Esophagus squamous epithelium (tissue), 4 donors: ENCODE data around the gene CNOT9.

ENCODE experiments used
- POLR2A ChIP-seq, 4 donors: fragments of 450-650 bp; IDR thresholded peaks; one replicate each; pipeline ENCODE4 v1.6.1; 2017; ENCODE audit warnings: antibody characterized with exemption in 4 of 4, mild to moderate bottlenecking in 4 of 4, moderate library complexity in 3 of 4
- TF ChIP-seq, protein P1 (sequence below), 6 experiments: fragments of 450-650 bp in 4 of 6; fragments of 200-600 bp in 2 of 6; sonication (generic) in 2 of 6; IDR thresholded peaks; one replicate each; pipeline ENCODE4 v1.5.1; 2016 to 2019; ENCODE audit warnings: antibody characterized with exemption in 6 of 6, mild to moderate bottlenecking in 4 of 6, moderate library complexity in 4 of 6

DNA sequence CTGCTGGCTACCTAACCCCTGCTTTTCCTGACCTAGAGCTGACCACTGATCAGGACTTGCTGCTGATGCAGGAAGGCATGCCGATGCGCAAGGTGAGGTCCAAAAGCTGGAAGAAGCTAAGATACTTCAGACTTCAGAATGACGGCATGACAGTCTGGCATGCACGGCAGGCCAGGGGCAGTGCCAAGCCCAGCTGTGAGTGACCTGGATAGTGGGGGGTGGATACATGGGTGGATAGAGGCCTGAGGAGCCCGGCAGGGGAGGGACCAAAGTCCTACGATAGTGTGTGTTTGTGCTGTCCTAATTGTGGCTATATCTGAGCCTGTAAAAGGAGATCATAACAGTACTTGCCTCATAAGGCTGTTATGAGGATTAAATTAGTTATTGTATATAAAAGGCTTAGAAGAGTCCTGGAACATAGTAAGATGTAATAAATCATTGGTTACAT is 47.3 kb downstream of the CNOT9 start:
- TF ChIP-seq, protein P1, sequence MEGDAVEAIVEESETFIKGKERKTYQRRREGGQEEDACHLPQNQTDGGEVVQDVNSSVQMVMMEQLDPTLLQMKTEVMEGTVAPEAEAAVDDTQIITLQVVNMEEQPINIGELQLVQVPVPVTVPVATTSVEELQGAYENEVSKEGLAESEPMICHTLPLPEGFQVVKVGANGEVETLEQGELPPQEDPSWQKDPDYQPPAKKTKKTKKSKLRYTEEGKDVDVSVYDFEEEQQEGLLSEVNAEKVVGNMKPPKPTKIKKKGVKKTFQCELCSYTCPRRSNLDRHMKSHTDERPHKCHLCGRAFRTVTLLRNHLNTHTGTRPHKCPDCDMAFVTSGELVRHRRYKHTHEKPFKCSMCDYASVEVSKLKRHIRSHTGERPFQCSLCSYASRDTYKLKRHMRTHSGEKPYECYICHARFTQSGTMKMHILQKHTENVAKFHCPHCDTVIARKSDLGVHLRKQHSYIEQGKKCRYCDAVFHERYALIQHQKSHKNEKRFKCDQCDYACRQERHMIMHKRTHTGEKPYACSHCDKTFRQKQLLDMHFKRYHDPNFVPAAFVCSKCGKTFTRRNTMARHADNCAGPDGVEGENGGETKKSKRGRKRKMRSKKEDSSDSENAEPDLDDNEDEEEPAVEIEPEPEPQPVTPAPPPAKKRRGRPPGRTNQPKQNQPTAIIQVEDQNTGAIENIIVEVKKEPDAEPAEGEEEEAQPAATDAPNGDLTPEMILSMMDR (IDR thresholded peaks at IDR 0.05): no peak
- no peak for TF ChIP-seq POLR2A (IDR thresholded peaks at IDR 0.05)
